DND-41 (cell line): ENCODE measurements around the gene ANKS1B.

ENCODE experiments used
- ATAC-seq: fragments of 200-7000 bp; cut with Tn5 transposase; 3 replicates; pipeline ENCODE4 v1.9.1; 2021; ENCODE audit warnings: low read depth; ENCODE audit not compliant: insufficient read depth
- DNase-seq: peaks from one replicate; pipeline ENCODE4 v3.0.0-alpha.2; 2020
- H2AFZ ChIP-seq: 2 replicates; pipeline ENCODE4 v1.6.0; 2012; ENCODE audit warnings: low read depth, low read length
- H3K27ac ChIP-seq: 2 replicates; pipeline ENCODE4 v1.5.1; 2012; ENCODE audit warnings: low read length, inconsistent platforms
- H3K27me3 ChIP-seq: fragments of 200-600 bp; sonication (generic); 2 replicates; pipeline ENCODE4 v1.6.0; 2012; ENCODE audit warnings: low read length, mild to moderate bottlenecking, inconsistent platforms; ENCODE audit not compliant: insufficient read depth, poor library complexity
- H3K36me3 ChIP-seq: 2 replicates; pipeline ENCODE4 v1.5.1; 2012; ENCODE audit warnings: low read length, inconsistent platforms; ENCODE audit not compliant: insufficient read depth
- H3K4me1 ChIP-seq: 2 replicates; pipeline ENCODE4 v1.5.1; 2012; ENCODE audit warnings: mild to moderate bottlenecking, low read length; ENCODE audit not compliant: insufficient read depth
- H3K4me2 ChIP-seq: 2 replicates; pipeline ENCODE4 v1.6.0; 2012; ENCODE audit warnings: mild to moderate bottlenecking, moderate library complexity, low read length, inconsistent platforms; ENCODE audit not compliant: insufficient read depth
- H3K4me3 ChIP-seq, 2 experiments: fragments of 200-600 bp in 1 of 2; shearing (Covaris generic) in 1 of 2; 2 replicates each; pipeline ENCODE4 v1.5.1; 2012 to 2016; ENCODE audit warnings: inconsistent platforms in 2 of 2, low read length in 2 of 2, mild to moderate bottlenecking in 2 of 2, low read depth in 1 of 2, moderate library complexity in 1 of 2
- H3K79me2 ChIP-seq: 2 replicates; pipeline ENCODE4 v1.6.0; 2012; ENCODE audit warnings: low read length, inconsistent platforms; ENCODE audit not compliant: insufficient read depth
- H3K9ac ChIP-seq: 2 replicates; pipeline ENCODE4 v1.6.0; 2012; ENCODE audit warnings: low read depth, mild to moderate bottlenecking, inconsistent platforms, low read length, moderate library complexity
- H3K9me3 ChIP-seq: 2 replicates; pipeline ENCODE4 v1.5.1; 2012; ENCODE audit warnings: low read length, moderate library complexity, mild to moderate bottlenecking, inconsistent platforms; ENCODE audit not compliant: insufficient read depth, severe bottlenecking
- H4K20me1 ChIP-seq: 2 replicates; pipeline ENCODE4 v1.6.0; 2012; ENCODE audit warnings: low read length; ENCODE audit not compliant: insufficient read depth
- EZH2 ChIP-seq: IDR thresholded peaks from 3 replicates; pipeline ENCODE4 v1.6.1; 2012; ENCODE audit warnings: borderline replicate concordance, low read depth, mild to moderate bottlenecking, moderate library complexity, low read length, inconsistent platforms; ENCODE audit not compliant: severe bottlenecking
- TF ChIP-seq, protein P1 (sequence below): IDR thresholded peaks from 2 replicates; pipeline ENCODE4 v1.5.1; 2012; ENCODE audit warnings: borderline replicate concordance, low read length, moderate library complexity, mild to moderate bottlenecking; ENCODE audit not compliant: poor library complexity, severe bottlenecking; ENCODE audit errors: extremely low read depth

Gene ANKS1B

DNA sequence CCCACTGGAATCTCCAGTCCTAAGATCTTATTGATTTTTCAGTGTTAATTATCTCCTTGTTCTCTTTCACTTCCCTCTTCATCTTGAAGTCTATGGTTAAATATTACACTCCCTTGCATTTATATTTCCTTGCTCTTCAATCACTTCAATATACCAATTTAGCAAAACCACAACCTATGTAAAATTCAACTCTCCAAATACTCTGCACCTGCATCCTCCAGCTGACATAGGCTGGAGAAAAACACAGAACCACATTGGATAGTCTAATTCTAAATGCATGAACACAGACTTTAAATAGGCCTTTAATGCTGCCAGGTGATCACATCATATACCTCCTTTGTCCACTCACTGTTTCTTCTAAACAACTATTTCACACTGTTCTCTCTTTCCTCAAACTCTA is 591.0 kb downstream of the ANKS1B start:
- Histone ChIP-seq H3K27me3 (no peaks in the 10 kb centered on the region), H3K9me3 (no peaks in the 10 kb centered on the region), H3K27ac (no peak overlapping the region), H3K4me3 (no peak overlapping the region), H2AFZ (no peak overlapping the region), H4K20me1 (no peaks in the 10 kb centered on the region), H3K4me2 (no peak overlapping the region), H3K36me3 (no peaks in the 10 kb centered on the region), H3K4me1 (no peaks in the 10 kb centered on the region), H3K9ac (no peak overlapping the region), H3K79me2 (no peaks in the 10 kb centered on the region)
- ATAC-seq (no peak), DNase-seq (no peak)
- TF ChIP-seq EZH2 = no peak
- TF ChIP-seq, protein P1, sequence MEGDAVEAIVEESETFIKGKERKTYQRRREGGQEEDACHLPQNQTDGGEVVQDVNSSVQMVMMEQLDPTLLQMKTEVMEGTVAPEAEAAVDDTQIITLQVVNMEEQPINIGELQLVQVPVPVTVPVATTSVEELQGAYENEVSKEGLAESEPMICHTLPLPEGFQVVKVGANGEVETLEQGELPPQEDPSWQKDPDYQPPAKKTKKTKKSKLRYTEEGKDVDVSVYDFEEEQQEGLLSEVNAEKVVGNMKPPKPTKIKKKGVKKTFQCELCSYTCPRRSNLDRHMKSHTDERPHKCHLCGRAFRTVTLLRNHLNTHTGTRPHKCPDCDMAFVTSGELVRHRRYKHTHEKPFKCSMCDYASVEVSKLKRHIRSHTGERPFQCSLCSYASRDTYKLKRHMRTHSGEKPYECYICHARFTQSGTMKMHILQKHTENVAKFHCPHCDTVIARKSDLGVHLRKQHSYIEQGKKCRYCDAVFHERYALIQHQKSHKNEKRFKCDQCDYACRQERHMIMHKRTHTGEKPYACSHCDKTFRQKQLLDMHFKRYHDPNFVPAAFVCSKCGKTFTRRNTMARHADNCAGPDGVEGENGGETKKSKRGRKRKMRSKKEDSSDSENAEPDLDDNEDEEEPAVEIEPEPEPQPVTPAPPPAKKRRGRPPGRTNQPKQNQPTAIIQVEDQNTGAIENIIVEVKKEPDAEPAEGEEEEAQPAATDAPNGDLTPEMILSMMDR = no peak

DNA sequence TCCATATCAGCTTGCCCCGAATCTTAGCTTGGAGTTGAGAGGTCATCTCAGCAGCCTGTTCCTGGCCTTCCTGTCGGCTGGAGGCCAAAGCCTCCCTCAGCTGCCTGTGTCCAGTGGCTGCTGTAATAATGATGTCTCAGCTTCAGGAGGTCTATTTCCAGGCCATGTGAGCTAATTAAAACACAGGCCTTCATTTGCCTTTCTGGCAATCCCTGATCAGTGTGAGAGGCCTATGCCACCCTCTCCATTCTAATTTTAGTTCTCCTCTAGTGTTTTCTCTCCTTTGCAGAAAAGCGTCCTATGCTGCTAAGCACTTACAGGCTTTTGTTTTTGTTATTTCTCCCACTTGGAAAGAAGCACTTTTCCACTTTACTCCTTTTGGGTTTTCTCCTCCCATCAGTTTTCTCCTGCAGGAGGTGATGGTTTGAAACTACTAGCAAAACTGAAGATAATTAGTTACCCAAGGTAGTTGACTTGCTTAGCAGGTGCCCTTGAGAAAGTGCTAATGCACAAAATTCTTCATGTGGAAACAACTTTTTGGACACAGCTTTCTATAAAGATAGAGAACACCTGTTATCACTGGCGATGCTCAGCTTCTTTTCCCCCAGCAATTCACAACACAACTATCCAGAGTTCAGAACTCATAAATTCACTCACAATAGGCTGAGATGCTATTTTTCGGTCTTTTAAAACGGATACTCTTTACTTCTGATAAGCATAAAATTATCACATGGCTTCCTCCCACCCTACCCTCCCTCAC is 592.5 kb downstream of the ANKS1B start:
- Histone ChIP-seq H3K27ac (no peak overlapping the region), H2AFZ (no peak overlapping the region), H3K4me2 (no peak overlapping the region), H4K20me1 (no peaks in the 10 kb centered on the region), H3K4me1 (no peaks in the 10 kb centered on the region), H3K4me3 (no peak overlapping the region), H3K9me3 (no peaks in the 10 kb centered on the region), H3K9ac (no peak overlapping the region), H3K27me3 (no peaks in the 10 kb centered on the region), H3K79me2 (no peaks in the 10 kb centered on the region), H3K36me3 (no peaks in the 10 kb centered on the region)
- no peak for DNase-seq
- ATAC-seq = no peak
- TF ChIP-seq, protein P1 = no peak
- TF ChIP-seq EZH2 = no peak

DNA sequence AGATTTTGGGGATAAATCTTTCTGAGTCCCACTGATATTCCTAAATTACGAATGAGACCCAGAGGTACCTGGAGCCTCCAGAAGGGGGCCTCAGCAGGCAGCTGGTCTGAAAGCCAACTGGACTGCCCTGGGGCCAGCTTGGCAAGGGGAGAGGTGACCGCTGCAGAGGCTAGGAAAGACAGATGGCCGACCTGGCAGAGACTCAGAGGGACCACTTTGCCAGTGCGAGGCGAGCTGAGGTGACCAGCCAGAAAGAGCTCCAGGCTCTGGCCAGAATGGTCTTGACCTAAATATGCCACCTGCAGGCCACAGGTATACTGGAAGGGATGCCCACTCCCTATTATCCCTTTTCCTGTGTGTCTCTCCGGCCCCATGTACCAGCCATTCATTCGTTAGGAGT is 594.0 kb downstream of the ANKS1B start:
- no peak overlapping the region for H3K4me2 ChIP-seq
- no peaks in the 10 kb centered on the region for H3K4me1 ChIP-seq
- no peaks in the 10 kb centered on the region for H3K79me2 ChIP-seq
- H3K27ac ChIP-seq = no peak overlapping the region
- no peaks in the 10 kb centered on the region for H3K27me3 ChIP-seq
- ATAC-seq (no peak), DNase-seq (no peak)
- no peaks in the 10 kb centered on the region for H3K36me3 ChIP-seq
- no peak overlapping the region for H2AFZ ChIP-seq
- H3K9ac ChIP-seq = no peak overlapping the region
- no peak overlapping the region for H3K4me3 ChIP-seq
- TF ChIP-seq, protein P1 = peak; percentile 20
- no peak for TF ChIP-seq EZH2
- no peaks in the 10 kb centered on the region for H3K9me3 ChIP-seq
- no peaks in the 10 kb centered on the region for H4K20me1 ChIP-seq

DNA sequence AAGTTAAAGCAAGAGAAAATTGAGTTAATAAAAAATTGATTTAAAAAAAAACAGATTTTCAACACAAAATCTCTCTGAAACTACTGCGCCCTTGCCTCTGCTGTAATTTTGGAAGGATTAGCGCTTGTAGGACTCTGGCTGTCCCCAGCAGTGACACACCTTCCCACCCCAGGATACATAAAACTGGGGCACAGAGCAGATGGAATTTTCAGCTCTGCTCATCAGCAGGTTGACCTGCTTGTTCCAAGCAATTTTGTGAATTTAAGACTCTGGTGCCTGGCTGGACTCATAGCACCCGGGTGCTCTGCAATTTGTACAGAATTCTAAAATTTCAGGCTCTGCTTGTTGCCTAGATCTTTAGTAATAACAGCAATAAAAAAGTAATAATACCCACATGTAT is 595.0 kb downstream of the ANKS1B start:
- no peak overlapping the region for H3K9ac ChIP-seq
- DNase-seq = no peak
- no peaks in the 10 kb centered on the region for H4K20me1 ChIP-seq
- no peak overlapping the region for H2AFZ ChIP-seq
- H3K27me3 ChIP-seq = no peaks in the 10 kb centered on the region
- no peaks in the 10 kb centered on the region for H3K36me3 ChIP-seq
- no peak overlapping the region for H3K4me3 ChIP-seq
- H3K27ac ChIP-seq = no peak overlapping the region
- ATAC-seq = no peak
- no peaks in the 10 kb centered on the region for H3K9me3 ChIP-seq
- no peak overlapping the region for H3K4me2 ChIP-seq
- no peak for TF ChIP-seq EZH2
- TF ChIP-seq, protein P1 = no peak
- no peaks in the 10 kb centered on the region for H3K4me1 ChIP-seq
- H3K79me2 ChIP-seq = no peaks in the 10 kb centered on the region
